BJ (cell line): ENCODE results near the gene TRPM1. TPM values are rescaled to one million over a fixed set of nuclear protein-coding genes. Genes with fewer than 3 reads are reported as not detected.

Source experiments
- CTCF ChIA-PET: fragments of 350-600 bp; formaldehyde crosslinking; extraction: SDS; loops from one replicate; lab custom pipeline; 2021; ENCODE audit warnings: antibody characterized with exemption, inconsistent platforms; lab: Yijun Ruan, JAX
- POLR2A ChIA-PET: fragments of 300-600 bp; sonication (Branson Sonifier 250); formaldehyde crosslinking; extraction: SDS; loops from one replicate; lab custom pipeline; 2021; ENCODE audit warnings: antibody characterized with exemption; lab: Charles Lee
- DNase-seq: peaks from one replicate; pipeline ENCODE4 v3.0.0-alpha.2; 2011; ENCODE audit warnings: low read depth
- H3K27me3 ChIP-seq: 2 replicates; pipeline ENCODE4 v1.6.0; 2011; ENCODE audit warnings: low read length; ENCODE audit not compliant: control insufficient read depth, insufficient read depth
- H3K36me3 ChIP-seq: 2 replicates; pipeline ENCODE4 v1.5.1; 2011; ENCODE audit warnings: low read length; ENCODE audit not compliant: control insufficient read depth, insufficient read depth
- H3K4me3 ChIP-seq: 2 replicates; pipeline ENCODE4 v1.5.1; 2011; ENCODE audit warnings: low read depth, mild to moderate bottlenecking, control low read depth, low read length
- CTCF ChIP-seq: IDR thresholded peaks from 2 replicates; pipeline ENCODE4 v1.5.1; 2011; ENCODE audit warnings: low read depth, mild to moderate bottlenecking, control low read depth, inconsistent platforms, low read length, moderate library complexity; ENCODE audit not compliant: insufficient read depth
- polyA plus RNA-seq: library from polyadenylated mRNA; depleted of rRNA; stranded (reverse); fragments of >200 nt; gene quantifications from 2 replicates; pipeline ENCODE4 v1.2.3, GENCODE V29; 2011

The TRPM1 gene
- polyA plus RNA-seq, 1 experiment, result 0.44 TPM

DNA sequence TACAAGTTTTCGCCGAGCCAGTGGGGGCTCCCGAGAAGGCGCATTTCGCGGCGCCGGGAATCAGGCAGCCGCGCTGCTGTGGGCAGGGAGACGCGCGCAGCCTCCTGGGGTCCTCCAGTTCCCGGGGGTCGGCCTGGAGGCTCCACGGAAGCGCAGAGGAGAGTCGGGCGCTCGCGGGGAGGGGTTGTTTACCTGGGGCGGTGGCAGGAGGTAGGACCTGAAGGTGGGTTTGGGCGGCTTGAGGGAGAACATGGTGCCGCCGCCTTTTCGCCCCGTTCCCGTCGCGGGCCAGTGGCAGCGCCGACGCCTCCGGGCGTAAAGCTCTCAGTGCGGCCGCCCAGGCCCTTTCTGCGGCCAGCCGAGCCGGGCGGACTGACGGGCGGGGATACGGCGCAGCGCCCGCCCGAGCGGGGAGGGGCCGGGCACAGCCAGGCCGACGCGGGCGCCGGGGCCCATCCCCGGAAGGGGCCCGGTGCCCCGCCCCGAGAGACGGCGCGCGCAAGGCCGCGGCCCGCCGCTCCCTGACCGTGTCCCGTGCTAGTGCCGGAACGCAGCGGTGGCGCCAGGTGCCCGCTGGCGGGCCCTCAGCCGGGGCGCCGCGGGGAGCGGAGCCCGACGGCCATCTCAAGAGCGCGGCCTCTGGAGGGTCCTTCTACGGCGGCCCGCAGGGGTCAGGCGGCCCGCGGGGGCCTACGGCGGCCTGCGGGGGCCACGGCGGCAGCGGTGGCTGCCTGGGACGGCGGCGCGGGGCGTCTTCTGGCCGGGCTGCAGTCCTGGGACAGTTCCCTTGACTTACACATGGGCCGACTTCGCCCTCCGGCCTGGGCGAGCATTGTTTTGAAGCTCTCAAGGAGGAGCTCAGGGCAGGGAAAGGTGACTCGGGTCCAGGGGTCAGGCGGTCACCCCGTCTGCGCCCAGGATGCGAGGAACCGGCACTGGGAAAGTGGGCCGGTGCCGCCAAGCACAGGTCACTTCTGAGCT lies 110.0 kb downstream of the TRPM1 start, which contains the start of gene MTMR10:
MTMR10 (minus strand) TSS at position 374 of the 981 bp plus-strand sequence; CDS start at position 252, 122 bp downstream.
- Histone ChIP-seq H3K36me3 (no peaks in the 10 kb centered on the region; the same call in 1 of the 2 replicates), H3K27me3 (no peaks in the 10 kb centered on the region), H3K4me3 (peak within 1 kb of the TSS; percentile 82)
- DNase-seq, result peak; percentile 15
- ChIA-PET CTCF (interaction anchor here (0.7 kb wide), 1 partner anchor 479 kb away, joined by 3 read pairs; no protein-coding TSS in a partner anchor), POLR2A (no interaction called here)
- TF ChIP-seq CTCF, result no peak

DNA sequence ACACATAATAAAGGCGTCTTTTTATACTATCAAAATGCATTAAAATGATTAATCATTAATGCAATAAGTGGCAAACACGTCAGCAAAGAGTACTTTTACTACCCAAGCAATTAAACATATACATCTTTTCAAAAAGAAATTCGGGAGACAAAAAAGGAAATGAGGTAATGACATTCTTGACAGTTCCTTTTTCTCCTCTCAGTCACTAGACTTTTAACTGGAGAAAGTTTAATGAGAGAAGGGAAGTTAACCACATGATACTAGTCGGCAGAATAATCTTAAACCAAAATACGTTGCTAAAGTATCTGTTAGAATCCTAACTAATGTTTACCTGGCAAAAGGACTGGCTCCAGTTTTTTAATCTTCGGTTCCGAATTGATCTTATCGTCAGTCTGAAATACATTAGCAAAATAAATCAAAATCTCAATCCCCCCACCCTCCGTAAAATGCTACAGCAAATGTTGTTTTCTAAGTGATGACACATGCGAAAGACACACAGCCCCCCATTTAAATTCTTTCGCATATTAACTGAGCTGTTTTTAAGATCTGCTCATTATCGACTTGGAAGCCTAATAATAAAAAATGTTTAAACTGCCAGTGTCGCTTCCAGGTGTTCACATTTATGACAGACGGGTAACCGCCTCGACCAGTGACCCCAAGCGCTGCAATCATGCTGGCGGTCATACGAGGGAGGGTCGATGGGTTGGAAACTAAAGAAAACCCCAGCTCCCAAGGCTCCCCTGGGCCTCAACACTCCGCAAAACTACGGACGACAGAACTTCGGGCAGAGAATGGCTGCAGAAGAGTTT lies 110.9 kb downstream of the TRPM1 start:
- DNase-seq, result no peak
- Histone ChIP-seq H3K4me3 (peak overlapping the region; percentile 82), H3K27me3 (no peaks in the 10 kb centered on the region), H3K36me3 (peaks cover 4% of the 10 kb centered on the region; the same call in 1 of the 2 replicates)
- CTCF ChIA-PET, result interaction anchor here (0.7 to 0.9 kb wide), 2 partner anchors 29 to 479 kb away, joined by 3 to 4 read pairs; no protein-coding TSS in a partner anchor
- POLR2A ChIA-PET, result no interaction called here
- TF ChIP-seq CTCF, result no peak

DNA sequence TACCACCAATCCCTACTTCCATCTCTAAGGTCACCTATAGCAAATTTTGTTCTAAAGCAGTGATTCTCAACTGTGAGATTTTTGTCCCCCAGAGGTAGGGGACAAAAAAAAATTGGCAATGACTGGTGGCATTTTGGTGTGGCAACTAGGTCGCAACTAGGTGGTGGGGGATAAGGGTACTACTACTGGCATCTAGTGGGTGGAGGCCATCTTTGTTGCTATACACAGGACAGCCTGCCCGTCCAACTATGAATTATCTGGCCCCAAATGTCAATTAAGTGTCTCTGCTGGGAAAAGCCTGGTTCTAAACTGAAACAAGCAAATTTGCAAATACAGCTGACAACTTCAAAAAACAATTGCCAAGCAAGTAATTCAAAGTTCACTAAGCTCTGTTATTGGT lies 111.5 kb downstream of the TRPM1 start:
- H3K36me3 ChIP-seq, result peaks cover 4% of the 10 kb centered on the region; the same call in 1 of the 2 replicates
- H3K27me3 ChIP-seq, result no peaks in the 10 kb centered on the region
- no peak for TF ChIP-seq CTCF
- CTCF ChIA-PET, result interaction anchor here (0.9 kb wide), 1 partner anchor 29 kb away, joined by 4 read pairs; no protein-coding TSS in a partner anchor
- POLR2A ChIA-PET, result no interaction called here
- DNase-seq, result no peak
- H3K4me3 ChIP-seq, result peak overlapping the region; percentile 82

- H3K27me3 ChIP-seq, result no peaks in the 10 kb centered on the region
- no peak for TF ChIP-seq CTCF
- no peak for DNase-seq
- no peak overlapping the region for H3K4me3 ChIP-seq
- ChIA-PET CTCF (interaction anchor here (0.8 to 1.1 kb wide), 2 partner anchors 21 to 97 kb away, joined by 3 read pairs; no protein-coding TSS in a partner anchor), POLR2A (interaction anchor here (0.8 kb wide), 1 partner anchor 11 kb away, joined by 4 read pairs; no protein-coding TSS in a partner anchor)
- peaks cover 6% of the 10 kb centered on the region for H3K36me3 ChIP-seq
Measured at GRCh38 chr15:30985081-30985531, 116.4 kb downstream of the TRPM1 start.
